Mammary epithelial cell (primary cell): ENCODE results near the gene ABCG1.

Experiments used
- EZH2 ChIP-seq: IDR thresholded peaks from 2 replicates; pipeline ENCODE4 v1.6.1; 2012; ENCODE audit warnings: low read length, inconsistent platforms, borderline replicate concordance
- TF ChIP-seq, protein P1 (sequence below), 2 donors: IDR thresholded peaks in 1 of 2; conservative IDR thresholded peaks in 1 of 2; 2 replicates each; pipeline ENCODE4 v1.5.1; 2011 to 2012; ENCODE audit warnings: inconsistent platforms in 2 of 2, low read length in 2 of 2, mild to moderate bottlenecking in 2 of 2, control low read depth in 1 of 2, low read depth in 1 of 2; ENCODE audit not compliant: insufficient read depth in 1 of 2; ENCODE audit errors: extremely low read depth in 1 of 2

GRCh38 chr21:42305707-42306147 is 86.8 kb downstream of the ABCG1 start:
- TF ChIP-seq, protein P1, sequence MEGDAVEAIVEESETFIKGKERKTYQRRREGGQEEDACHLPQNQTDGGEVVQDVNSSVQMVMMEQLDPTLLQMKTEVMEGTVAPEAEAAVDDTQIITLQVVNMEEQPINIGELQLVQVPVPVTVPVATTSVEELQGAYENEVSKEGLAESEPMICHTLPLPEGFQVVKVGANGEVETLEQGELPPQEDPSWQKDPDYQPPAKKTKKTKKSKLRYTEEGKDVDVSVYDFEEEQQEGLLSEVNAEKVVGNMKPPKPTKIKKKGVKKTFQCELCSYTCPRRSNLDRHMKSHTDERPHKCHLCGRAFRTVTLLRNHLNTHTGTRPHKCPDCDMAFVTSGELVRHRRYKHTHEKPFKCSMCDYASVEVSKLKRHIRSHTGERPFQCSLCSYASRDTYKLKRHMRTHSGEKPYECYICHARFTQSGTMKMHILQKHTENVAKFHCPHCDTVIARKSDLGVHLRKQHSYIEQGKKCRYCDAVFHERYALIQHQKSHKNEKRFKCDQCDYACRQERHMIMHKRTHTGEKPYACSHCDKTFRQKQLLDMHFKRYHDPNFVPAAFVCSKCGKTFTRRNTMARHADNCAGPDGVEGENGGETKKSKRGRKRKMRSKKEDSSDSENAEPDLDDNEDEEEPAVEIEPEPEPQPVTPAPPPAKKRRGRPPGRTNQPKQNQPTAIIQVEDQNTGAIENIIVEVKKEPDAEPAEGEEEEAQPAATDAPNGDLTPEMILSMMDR (conservative IDR thresholded peaks at IDR 0.05 in 1 of 2, IDR thresholded peaks at IDR 0.05 in 1 of 2; ENCODE audit: extremely low read depth in 1 of 2, insufficient read depth in 1 of 2, low read depth in 1 of 2, low read length in 2 of 2): no peak
- no peak for TF ChIP-seq EZH2
